Breast epithelium (tissue), 3 donors: ENCODE results near the gene PIAS3.

Source experiments
- POLR2A ChIP-seq: fragments of 450-650 bp; IDR thresholded peaks from one replicate; pipeline ENCODE4 v1.6.1; 2016; ENCODE audit warnings: antibody characterized with exemption, mild to moderate bottlenecking, moderate library complexity
- POLR2AphosphoS5 ChIP-seq, 3 donors: sonication (generic); formaldehyde crosslinking; IDR thresholded peaks; one replicate each; pipeline ENCODE4 v1.6.1; 2017; ENCODE audit warnings: antibody characterized with exemption in 3 of 3
- TF ChIP-seq, protein P1 (sequence below), 3 donors: fragments of 450-650 bp; IDR thresholded peaks; one replicate each; pipeline ENCODE4 v1.5.1; 2016 to 2017; ENCODE audit warnings: antibody characterized with exemption in 3 of 3, mild to moderate bottlenecking in 3 of 3, moderate library complexity in 3 of 3

DNA sequence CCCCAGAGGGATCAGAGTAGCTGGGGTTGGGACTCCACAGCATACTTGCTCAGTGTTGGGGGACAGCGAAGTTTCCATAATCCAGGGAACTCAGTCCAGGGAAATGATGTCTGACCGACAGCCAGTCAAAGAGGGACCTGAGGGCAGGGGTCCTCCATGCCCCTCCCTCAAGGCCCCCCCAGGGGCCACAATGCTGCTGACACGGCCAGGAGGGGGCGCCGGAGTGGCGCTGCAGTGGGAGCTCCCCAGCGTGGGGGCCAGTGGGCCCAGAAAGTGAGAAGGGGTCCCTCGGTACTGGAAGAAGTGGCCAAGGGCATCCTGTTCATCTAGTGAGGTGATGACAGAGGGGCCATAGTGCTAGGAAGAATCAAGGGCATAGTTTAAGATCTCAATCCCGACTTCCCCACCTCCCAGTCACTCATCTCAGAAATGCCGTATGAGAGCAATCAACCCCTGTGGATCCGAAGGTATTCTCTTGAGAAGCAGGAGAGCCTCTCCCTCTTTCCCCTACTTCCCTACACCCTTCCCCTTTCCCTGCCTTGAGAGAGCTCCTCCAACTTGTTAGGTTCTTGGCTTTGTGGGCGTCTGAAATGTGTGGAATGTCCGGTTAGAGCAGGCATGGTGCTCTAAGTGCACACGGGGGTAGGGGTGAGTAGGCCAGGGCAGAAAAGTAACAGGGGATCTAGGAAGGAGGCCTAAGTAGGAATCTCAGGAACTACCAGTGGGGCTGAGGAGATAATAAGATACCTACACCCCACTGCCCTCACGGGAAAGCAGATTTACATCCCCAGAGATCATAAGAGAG lies 9.3 kb downstream of the PIAS3 start:
- TF ChIP-seq, protein P1, sequence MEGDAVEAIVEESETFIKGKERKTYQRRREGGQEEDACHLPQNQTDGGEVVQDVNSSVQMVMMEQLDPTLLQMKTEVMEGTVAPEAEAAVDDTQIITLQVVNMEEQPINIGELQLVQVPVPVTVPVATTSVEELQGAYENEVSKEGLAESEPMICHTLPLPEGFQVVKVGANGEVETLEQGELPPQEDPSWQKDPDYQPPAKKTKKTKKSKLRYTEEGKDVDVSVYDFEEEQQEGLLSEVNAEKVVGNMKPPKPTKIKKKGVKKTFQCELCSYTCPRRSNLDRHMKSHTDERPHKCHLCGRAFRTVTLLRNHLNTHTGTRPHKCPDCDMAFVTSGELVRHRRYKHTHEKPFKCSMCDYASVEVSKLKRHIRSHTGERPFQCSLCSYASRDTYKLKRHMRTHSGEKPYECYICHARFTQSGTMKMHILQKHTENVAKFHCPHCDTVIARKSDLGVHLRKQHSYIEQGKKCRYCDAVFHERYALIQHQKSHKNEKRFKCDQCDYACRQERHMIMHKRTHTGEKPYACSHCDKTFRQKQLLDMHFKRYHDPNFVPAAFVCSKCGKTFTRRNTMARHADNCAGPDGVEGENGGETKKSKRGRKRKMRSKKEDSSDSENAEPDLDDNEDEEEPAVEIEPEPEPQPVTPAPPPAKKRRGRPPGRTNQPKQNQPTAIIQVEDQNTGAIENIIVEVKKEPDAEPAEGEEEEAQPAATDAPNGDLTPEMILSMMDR (IDR thresholded peaks at IDR 0.05), result no peak
- TF ChIP-seq POLR2AphosphoS5 (IDR thresholded peaks at IDR 0.05), result no peak
- TF ChIP-seq POLR2A, result no peak
